BE2C (cell line): ENCODE data around the gene GAST. TPM values are rescaled to one million over a fixed set of nuclear protein-coding genes. Genes with fewer than 3 reads are reported as not detected.
A peak's percentile ranks its signal among the peaks of the same experiment; 100 is the strongest.

ENCODE experiments used
- DNase-seq: peaks from one replicate; pipeline ENCODE4 v3.0.0-alpha.2; 2020
- H3K27me3 ChIP-seq: fragments of 250-450 bp; sonication (Bioruptor Pico); 2 replicates; pipeline ENCODE4 v1.5.1; 2020; ENCODE audit warnings: mild to moderate bottlenecking
- H3K36me3 ChIP-seq: fragments of 250-450 bp; sonication (Bioruptor Pico); 2 replicates; pipeline ENCODE4 v1.5.1; 2020; ENCODE audit warnings: mild to moderate bottlenecking
- H3K4me1 ChIP-seq: fragments of 250-450 bp; sonication (Bioruptor Pico); 2 replicates; pipeline ENCODE4 v1.5.1; 2020
- H3K4me3 ChIP-seq: 2 replicates; pipeline ENCODE4 v1.5.1; 2011; ENCODE audit warnings: low read depth, low read length
- H3K9me3 ChIP-seq: fragments of 250-450 bp; sonication (Bioruptor Pico); 2 replicates; pipeline ENCODE4 v1.5.1; 2020
- polyA plus RNA-seq: library from polyadenylated mRNA; unstranded; fragments of >200 nt; gene quantifications from one replicate; pipeline ENCODE4 v1.2.1, GENCODE V29; 2012; ENCODE audit warnings: low read depth, missing spikeins; ENCODE audit not compliant: insufficient read length, insufficient read depth
- TF ChIP-seq, protein P1 (sequence below): IDR thresholded peaks from 2 replicates; pipeline ENCODE4 v1.5.1; 2012; ENCODE audit warnings: mild to moderate bottlenecking, low read depth, low read length

Gene GAST
- not detected for polyA plus RNA-seq

- Histone ChIP-seq H3K36me3 (no peaks in the 10 kb centered on the region), H3K4me1 (peaks cover 6% of the 10 kb centered on the region), H3K27me3 (no peaks in the 10 kb centered on the region), H3K4me3 (no peak within 1 kb of the TSS), H3K9me3 (no peaks in the 10 kb centered on the region)
- TF ChIP-seq, protein P1, sequence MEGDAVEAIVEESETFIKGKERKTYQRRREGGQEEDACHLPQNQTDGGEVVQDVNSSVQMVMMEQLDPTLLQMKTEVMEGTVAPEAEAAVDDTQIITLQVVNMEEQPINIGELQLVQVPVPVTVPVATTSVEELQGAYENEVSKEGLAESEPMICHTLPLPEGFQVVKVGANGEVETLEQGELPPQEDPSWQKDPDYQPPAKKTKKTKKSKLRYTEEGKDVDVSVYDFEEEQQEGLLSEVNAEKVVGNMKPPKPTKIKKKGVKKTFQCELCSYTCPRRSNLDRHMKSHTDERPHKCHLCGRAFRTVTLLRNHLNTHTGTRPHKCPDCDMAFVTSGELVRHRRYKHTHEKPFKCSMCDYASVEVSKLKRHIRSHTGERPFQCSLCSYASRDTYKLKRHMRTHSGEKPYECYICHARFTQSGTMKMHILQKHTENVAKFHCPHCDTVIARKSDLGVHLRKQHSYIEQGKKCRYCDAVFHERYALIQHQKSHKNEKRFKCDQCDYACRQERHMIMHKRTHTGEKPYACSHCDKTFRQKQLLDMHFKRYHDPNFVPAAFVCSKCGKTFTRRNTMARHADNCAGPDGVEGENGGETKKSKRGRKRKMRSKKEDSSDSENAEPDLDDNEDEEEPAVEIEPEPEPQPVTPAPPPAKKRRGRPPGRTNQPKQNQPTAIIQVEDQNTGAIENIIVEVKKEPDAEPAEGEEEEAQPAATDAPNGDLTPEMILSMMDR, result no peak
- DNase-seq, result no peak
Observed at GRCh38 chr17:41711669-41712400, at the start of gene GAST. Gene GAST (plus strand): TSS chr17:41712331. CDS start chr17:41715437, 3,106 bp downstream.

DNA sequence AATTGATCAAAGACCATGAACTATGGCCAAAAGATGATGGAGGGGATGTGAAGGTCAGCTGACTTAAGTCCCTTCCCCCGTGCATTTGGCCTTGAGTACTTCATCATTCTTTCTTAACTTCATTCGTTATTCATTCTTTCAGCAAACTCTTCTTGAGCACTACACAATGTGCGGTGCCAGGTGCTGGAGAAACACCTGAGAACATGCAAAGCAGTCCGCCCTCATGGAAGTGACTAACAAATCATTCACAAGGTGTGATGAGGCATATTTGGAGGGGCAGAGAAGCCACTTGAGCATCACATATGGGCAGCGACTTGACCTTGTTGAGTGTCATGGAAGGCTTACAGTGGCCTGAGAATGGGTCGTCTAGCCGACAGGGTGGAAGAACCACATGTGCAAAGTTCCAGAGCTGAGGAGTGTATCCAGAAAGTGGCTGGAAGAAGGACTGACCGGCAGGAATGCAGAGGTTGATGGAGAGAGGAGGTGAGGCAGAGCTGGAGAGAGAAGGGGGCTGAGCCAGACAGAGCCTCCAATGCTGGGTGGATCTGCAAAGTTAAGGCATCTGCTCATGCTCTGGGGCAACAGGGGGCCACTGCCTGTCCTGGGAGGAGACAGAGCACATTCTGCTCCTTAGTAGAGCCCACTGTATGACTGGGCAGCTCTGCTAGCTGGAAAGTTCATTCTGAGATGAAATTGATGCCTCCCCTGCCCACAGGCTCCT lies 48.5 kb upstream of the GAST start:
- peaks cover 12% of the 10 kb centered on the region for H3K4me1 ChIP-seq
- H3K27me3 ChIP-seq, result no peaks in the 10 kb centered on the region
- H3K4me3 ChIP-seq, result no peak overlapping the region
- no peaks in the 10 kb centered on the region for H3K36me3 ChIP-seq
- no peaks in the 10 kb centered on the region for H3K9me3 ChIP-seq
- no peak for DNase-seq
- TF ChIP-seq, protein P1, result no peak

- Histone ChIP-seq H3K4me1 (peaks cover 12% of the 10 kb centered on the region), H3K4me3 (no peak overlapping the region), H3K9me3 (no peaks in the 10 kb centered on the region), H3K27me3 (no peaks in the 10 kb centered on the region), H3K36me3 (no peaks in the 10 kb centered on the region)
- TF ChIP-seq, protein P1, result no peak
- DNase-seq, result no peak
Observed at GRCh38 chr17:41664172-41664457, 48.0 kb upstream of the GAST start.

DNA sequence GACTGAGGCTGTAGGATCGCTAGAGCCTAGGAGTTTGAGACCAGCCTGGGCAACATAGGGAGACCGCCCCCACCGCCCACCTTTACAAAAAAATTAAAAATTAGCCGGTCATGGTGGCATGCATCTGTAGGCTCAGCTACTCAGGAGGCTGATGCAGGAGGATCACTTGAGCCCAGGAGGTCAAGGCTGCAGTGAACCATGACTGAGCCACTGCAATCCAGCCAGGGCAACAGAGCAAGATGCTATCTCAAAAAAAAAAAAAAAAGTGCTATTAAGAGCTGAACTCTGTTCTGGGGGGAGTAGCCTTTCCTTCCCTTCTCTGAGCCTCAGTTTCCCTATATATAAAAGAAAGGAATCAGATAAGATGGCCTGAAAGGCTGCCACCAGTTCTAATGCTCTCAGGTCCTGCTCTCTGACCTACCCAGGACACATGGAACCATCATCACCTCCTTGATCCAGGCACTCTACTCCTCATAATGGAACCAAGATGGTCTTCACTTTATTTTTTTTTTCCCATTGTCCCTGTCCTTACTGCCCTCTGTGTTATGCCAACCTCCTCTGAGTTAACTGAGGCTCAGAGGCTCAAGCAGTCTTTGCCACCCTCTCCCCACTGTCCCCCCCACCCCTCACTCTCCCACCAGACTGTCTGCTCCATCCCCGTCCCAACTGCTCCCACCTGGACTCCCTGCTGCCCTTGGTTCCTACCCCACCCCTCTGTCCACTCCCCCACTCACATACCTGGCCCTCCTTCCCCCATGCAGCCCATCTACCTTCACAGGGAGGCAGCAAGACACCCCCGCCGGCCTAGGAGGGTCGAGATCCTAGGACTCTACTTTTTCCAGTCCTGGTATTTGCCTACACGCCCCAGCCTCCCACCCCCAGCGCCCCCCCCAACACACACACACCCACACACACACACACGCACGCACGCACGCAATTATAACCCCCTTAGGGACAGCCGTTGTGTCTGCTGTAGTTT lies 47.3 kb upstream of the GAST start:
- H3K9me3 ChIP-seq, result no peaks in the 10 kb centered on the region
- H3K36me3 ChIP-seq, result no peaks in the 10 kb centered on the region
- DNase-seq, result no peak
- peak overlapping the region; percentile 67 for H3K4me3 ChIP-seq
- TF ChIP-seq, protein P1, result no peak
- peaks cover 12% of the 10 kb centered on the region for H3K4me1 ChIP-seq
- H3K27me3 ChIP-seq, result no peaks in the 10 kb centered on the region

- TF ChIP-seq, protein P1, result peak; percentile 85
- H3K4me1 ChIP-seq, result peaks cover 12% of the 10 kb centered on the region
- no peaks in the 10 kb centered on the region for H3K36me3 ChIP-seq
- H3K9me3 ChIP-seq, result no peaks in the 10 kb centered on the region
- H3K4me3 ChIP-seq, result peak overlapping the region; percentile 67
- no peaks in the 10 kb centered on the region for H3K27me3 ChIP-seq
- DNase-seq, result peak; percentile 94
Observed at GRCh38 chr17:41665566-41666236, 46.4 kb upstream of the GAST start.
